GM12801 (cell line): Measurements from ENCODE around the gene CREBBP.

Source experiments
- TF ChIP-seq, protein P1 (sequence below): IDR thresholded peaks from one replicate; pipeline ENCODE4 v1.5.1; 2011; ENCODE audit warnings: control low read depth; ENCODE audit not compliant: insufficient read length; ENCODE audit errors: extremely low read depth

Gene CREBBP

DNA sequence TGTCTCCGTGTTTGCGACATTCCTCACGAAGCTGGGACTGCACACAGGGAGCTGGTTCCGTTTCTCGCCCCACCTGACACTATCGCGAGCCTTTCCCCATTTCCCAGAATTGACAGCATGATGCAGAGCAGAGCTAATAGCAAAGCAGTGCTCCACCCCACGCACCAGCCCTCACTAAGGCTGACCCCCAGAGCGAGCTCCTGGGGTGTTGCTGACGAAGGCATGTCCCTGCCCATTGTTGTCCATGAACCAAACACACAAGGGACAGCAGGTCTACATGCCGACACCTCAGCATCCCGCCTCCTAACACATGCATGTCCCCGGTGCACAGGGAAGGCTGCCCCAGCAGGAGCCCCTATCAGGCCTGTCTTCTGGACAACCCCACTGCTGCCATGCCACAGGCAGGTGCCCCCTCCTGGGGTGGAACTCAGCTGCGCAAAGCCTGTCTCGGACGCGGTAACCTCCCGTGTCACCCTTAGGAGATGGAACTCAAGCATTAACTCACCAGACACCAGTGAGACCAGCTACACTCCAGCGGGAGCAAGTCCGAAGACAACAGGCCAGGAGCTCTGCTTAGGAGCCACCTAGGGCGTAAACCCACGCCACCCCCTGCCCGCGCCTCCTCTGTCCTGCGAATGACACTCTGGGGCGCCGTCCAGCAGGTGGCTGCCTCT lies 146.3 kb downstream of the CREBBP start:
- TF ChIP-seq, protein P1, sequence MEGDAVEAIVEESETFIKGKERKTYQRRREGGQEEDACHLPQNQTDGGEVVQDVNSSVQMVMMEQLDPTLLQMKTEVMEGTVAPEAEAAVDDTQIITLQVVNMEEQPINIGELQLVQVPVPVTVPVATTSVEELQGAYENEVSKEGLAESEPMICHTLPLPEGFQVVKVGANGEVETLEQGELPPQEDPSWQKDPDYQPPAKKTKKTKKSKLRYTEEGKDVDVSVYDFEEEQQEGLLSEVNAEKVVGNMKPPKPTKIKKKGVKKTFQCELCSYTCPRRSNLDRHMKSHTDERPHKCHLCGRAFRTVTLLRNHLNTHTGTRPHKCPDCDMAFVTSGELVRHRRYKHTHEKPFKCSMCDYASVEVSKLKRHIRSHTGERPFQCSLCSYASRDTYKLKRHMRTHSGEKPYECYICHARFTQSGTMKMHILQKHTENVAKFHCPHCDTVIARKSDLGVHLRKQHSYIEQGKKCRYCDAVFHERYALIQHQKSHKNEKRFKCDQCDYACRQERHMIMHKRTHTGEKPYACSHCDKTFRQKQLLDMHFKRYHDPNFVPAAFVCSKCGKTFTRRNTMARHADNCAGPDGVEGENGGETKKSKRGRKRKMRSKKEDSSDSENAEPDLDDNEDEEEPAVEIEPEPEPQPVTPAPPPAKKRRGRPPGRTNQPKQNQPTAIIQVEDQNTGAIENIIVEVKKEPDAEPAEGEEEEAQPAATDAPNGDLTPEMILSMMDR = no peak

DNA sequence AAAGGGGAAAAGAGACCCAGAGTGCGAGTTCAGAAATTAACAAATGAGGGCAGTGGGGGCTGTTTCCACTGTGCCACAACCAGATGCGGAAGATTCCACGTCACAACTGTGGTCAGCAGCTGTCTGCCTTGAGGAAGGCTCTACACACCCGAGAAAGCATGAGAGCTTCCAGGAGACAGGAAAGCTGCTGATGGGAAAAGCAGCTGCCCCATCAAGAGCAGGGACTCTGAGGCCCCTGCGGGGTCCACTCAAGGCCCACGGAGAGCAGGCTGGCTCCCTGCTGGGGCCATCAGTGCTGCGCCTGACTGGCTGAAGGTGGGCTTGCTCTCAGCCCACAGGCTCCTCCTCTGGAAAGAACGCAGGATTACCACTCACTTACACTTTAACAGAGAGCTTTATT lies 148.3 kb downstream of the CREBBP start:
- TF ChIP-seq, protein P1 = no peak

DNA sequence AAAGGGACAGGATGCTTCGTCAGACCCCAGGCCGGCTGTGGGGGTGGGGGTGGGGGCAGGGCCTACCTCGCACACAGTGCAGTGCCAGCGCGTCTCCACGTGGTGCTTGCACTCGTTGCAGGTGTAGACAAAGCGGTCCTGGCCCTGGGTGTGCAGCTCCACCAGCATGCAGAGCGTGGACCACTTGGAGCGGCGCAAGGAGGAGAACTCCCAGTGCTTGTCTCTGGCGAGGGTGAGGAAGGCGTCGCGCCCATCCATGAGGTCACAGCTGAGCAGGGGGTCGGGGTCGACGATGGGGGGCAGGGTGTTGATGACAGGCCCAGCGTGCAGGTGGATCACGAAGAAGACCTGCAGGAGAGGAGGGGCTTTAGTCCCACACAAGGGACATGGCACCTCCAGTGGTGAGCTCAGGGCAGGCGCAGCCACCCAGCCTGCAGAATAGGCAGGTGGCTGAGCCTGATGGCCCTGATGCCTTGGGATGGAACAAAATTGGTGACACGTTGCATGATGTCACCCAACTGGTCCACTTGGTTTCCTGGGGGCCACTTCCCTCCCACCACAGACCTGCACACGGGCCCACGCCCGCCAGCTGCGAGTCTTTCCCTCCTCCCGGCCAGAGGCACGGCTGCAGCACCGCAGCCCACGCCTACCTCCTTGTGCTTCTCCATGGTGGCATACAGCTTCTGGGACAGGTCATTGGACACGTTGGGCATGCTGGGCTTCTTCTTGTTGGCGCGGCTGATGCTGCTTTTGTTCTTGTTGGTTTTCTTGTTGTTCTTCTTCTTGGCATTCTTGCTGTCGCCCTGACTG lies 149.2 kb downstream of the CREBBP start:
- TF ChIP-seq, protein P1 = no peak

DNA sequence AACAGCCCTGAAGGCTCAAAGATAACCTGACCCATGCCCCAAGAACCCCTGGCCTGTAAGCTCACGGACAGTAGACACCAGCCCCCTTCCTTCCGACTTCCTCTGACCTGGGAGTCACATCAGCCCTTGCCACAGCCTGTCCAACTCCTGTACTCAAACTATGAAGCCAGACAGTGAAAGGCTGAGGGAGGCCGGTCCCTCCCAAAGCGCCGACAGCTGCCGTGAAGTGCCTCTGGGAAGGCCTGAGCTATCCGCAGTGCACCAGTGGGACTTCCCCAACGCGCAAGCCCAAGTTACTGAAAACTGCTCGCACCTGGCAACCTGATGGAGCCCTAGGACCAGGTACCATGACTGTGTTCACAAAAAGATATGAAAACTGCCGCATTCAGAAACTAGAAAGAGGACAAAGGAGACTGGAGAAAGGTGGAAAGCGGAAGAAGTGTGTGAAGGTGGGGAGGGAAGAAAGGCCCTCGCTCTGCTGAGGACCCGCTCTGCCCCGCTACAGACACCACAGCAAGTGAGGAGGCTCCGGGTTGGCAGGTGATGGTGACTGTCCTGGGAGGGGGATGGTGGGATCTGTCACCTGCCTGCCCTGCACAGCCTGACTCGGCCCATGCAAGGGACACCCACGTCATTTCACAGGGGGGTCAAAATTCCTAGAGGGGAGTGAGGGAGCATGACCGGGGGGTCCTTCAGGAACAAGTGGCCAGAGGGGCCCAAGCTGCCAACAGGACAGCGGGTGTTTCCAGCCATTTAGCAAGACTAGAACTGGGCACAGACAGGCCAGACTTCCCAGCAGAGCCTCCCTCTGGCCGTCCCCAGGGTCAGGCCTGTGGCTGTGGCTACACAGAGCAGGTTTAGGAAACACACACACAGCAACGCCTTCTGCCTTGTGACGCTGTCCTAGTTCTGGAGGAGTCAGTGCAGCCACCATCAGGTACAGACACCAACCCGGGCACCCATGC lies 150.1 kb downstream of the CREBBP start:
- TF ChIP-seq, protein P1 = no peak

DNA sequence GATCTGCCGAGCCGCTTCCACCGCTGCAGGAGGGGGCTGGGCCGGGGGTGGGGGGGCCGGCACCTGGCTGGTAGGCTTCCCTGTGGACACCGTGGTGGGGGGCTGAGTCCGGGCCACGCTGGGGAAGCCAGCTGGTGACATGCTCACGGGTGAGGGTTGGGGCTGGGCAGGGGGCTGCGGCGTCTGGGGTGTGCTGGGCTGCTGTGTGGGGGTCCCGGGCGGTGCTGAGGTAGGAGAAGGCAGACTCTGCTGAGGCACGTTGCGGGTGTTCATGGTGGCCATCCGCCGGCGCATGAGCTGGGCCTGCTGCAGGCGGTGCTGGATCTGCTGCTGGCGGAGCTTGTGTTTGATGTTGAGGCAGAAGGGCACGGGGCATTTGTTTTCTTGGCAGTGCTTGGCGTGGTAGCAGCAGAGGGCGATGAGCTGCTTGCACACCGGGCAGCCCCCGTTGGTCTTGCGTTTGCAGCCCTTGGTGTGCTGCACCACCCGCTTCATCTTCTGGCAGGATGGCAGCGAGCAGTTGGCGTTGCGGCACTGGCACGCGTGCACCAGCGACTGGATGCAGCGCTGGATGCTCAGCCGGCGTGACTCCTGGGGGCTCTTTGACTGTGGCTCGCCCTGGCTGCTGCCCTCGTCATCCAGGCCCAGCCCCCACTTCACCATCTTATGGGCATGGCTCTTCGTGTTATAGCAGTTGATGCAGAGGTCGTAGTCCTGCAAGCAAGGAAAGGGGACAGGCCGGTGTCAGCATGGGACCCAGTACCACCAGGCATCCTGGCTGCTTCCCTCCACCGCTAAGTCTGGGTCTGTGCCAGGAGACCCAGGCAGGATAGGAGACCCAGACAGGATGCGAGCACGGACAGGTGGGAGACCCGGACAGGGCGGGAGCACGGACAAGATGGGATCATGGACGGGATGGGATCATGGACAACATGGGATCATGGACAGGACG lies 151.1 kb downstream of the CREBBP start:
- TF ChIP-seq, protein P1 = no peak

DNA sequence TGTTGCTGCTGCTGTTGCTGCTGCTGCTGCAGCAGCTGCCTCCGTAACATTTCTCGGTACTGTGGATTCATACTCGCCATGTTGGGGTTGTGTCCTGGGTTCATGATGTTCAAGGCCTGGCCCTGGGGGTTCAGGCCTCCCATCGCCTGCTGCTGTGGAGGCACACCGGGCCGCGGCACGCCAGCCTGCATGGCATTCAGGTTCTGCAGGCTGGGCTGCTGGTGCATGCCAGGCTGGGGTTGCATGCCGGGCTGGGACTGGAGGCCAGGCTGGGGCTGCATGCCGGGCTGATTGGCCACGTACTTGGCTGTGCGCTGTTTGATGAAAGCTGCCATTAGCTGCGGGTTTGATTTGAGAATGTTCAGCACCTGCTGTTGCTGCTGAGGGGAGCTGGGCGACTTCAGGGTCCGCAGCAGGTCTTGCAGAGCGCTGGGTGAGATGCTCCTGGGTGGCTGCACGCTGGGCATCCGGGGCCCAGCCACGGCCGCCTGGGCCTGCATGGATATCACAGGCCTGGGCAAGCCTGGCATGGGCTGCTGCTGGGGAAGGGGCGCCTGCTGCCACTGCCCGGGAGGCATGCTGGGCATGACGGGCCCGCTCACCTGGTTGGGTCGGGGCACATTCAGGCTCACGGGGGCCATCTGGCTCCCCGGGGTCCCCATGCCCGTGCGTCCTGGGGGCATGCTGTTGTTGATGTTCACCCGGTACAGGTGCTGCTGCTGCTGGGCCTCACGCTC lies 151.9 kb downstream of the CREBBP start:
- TF ChIP-seq, protein P1 = no peak
